ENCODE data around the gene MICOS13. TPM values are rescaled to one million over a fixed set of nuclear protein-coding genes. Genes with fewer than 3 reads are reported as not detected.
A peak's percentile ranks its signal among the peaks of the same experiment; 100 is the strongest.

The MICOS13 gene
- total RNA-seq, 4 donors from 2014 or later: 30.3 to 73.5 (median 52.6) TPM

- in situ Hi-C loops (cut with MboI; ENCODE audit: low pct_ligation_motif_present in 1 of 4, low pct_unique_long_range_greater_than_20kb in 1 of 4, low sequenced_read_pairs in 3 of 4) (no loop called here), intact Hi-C loops (cut with DNase I; ENCODE audit: low total_unique reads) (no loop called here)
- Histone ChIP-seq H3K9me3 (no peaks in the 10 kb centered on the region), H3K27me3 (no peaks in the 10 kb centered on the region), H3K36me3 (peaks cover 0 to 86% (median 45%) of the 10 kb centered on the region in 4 donors), H3K4me1 (no peaks in the 10 kb centered on the region), H3K27ac (no peak overlapping the region), H3K4me3 (no peak overlapping the region)
- TF ChIP-seq POLR2AphosphoS5 (IDR thresholded peaks at IDR 0.05) (no peak), POLR2A (IDR thresholded peaks at IDR 0.05) (no peak), CTCF (IDR thresholded peaks at IDR 0.05) (no peak), EP300 (IDR thresholded peaks at IDR 0.05; ENCODE audit: low read depth) (no peak)
- no peak for DNase-seq
- 82% methylated on average over 2 of the region's 2 CpGs; no CpG with 5 or more reads in 1 of the 2 donors for WGBS, 2 donors (ENCODE audit: low coverage in 1 of 2)
Observed at GRCh38 chr19:5664515-5664914, 15.8 kb downstream of the MICOS13 start.

GRCh38 chr19:5663904-5664303, 16.4 kb downstream of the MICOS13 start:
- DNase-seq: no peak
- H3K36me3 ChIP-seq: peaks cover 0 to 92% (median 46%) of the 10 kb centered on the region in 4 donors
- intact Hi-C loops (cut with DNase I; ENCODE audit: low total_unique reads): no loop called here

GRCh38 chr19:5661483-5661882, 18.8 kb downstream of the MICOS13 start:
- H3K36me3 ChIP-seq: peaks cover 0 to 95% (median 46%) of the 10 kb centered on the region in 4 donors

More at GRCh38 chr19:5663904-5664303, 16.4 kb downstream of the MICOS13 start:
- Histone ChIP-seq H3K27ac (no peak overlapping the region), H3K4me1 (no peaks in the 10 kb centered on the region), H3K4me3 (no peak overlapping the region), H3K27me3 (no peaks in the 10 kb centered on the region), H3K9me3 (no peaks in the 10 kb centered on the region)
- TF ChIP-seq POLR2A (IDR thresholded peaks at IDR 0.05) (no peak), EP300 (IDR thresholded peaks at IDR 0.05; ENCODE audit: low read depth) (no peak), POLR2AphosphoS5 (IDR thresholded peaks at IDR 0.05) (no peak), CTCF (IDR thresholded peaks at IDR 0.05) (no peak)
- WGBS, 2 donors (ENCODE audit: low coverage in 1 of 2): 83 to 96% methylated on average over 1 to 17 of the region's 17 CpGs
- in situ Hi-C loops (cut with MboI; ENCODE audit: low pct_ligation_motif_present in 1 of 4, low pct_unique_long_range_greater_than_20kb in 1 of 4, low sequenced_read_pairs in 3 of 4): no loop called here

GRCh38 chr19:5655412-5655811, 24.9 kb downstream of the MICOS13 start:
- TF ChIP-seq POLR2A (IDR thresholded peaks at IDR 0.05) (no peak), CTCF (IDR thresholded peaks at IDR 0.05) (no peak)
- Histone ChIP-seq H3K27ac (peak overlapping the region in 2 of 4 donors; percentile 8 to 18), H3K9me3 (no peaks in the 10 kb centered on the region), H3K4me1 (no peaks in the 10 kb centered on the region), H3K4me3 (no peak overlapping the region), H3K36me3 (peaks cover 0 to 93% (median 42%) of the 10 kb centered on the region in 4 donors), H3K27me3 (no peaks in the 10 kb centered on the region)
- in situ Hi-C loops (cut with MboI; ENCODE audit: low pct_ligation_motif_present in 1 of 4, low pct_unique_long_range_greater_than_20kb in 1 of 4, low sequenced_read_pairs in 3 of 4): no loop called here
- intact Hi-C loops (cut with DNase I; ENCODE audit: low total_unique reads): no loop called here
- 38 to 74% methylated on average over 1 to 5 of the region's 5 CpGs for WGBS, 2 donors (ENCODE audit: low coverage in 1 of 2)
- no peak for DNase-seq

More at GRCh38 chr19:5661483-5661882, 18.8 kb downstream of the MICOS13 start:
- no peak for DNase-seq
- in situ Hi-C loops (cut with MboI; ENCODE audit: low pct_ligation_motif_present in 1 of 4, low pct_unique_long_range_greater_than_20kb in 1 of 4, low sequenced_read_pairs in 3 of 4): no loop called here
- intact Hi-C loops (cut with DNase I; ENCODE audit: low total_unique reads): no loop called here
- H3K27ac ChIP-seq: no peak overlapping the region
- H3K27me3 ChIP-seq: no peaks in the 10 kb centered on the region
- WGBS, 2 donors (ENCODE audit: low coverage in 1 of 2): 97% methylated on average over 42 of the region's 42 CpGs; no CpG with 5 or more reads in 1 of the 2 donors
- no peaks in the 10 kb centered on the region for H3K9me3 ChIP-seq
- H3K4me1 ChIP-seq: no peaks in the 10 kb centered on the region
- TF ChIP-seq POLR2A (IDR thresholded peaks at IDR 0.05) (no peak), EP300 (IDR thresholded peaks at IDR 0.05; ENCODE audit: low read depth) (no peak), POLR2AphosphoS5 (IDR thresholded peaks at IDR 0.05) (no peak), CTCF (IDR thresholded peaks at IDR 0.05) (no peak)
- no peak overlapping the region for H3K4me3 ChIP-seq
